GM23248 (cell line): Measurements from ENCODE around the gene CSHL1.

Experiments used
- EZH2 ChIP-seq: fragments of 200-600 bp; sonication (generic); IDR thresholded peaks from 2 replicates; pipeline ENCODE4 v1.6.1; 2018; ENCODE audit warnings: antibody characterized with exemption, mild to moderate bottlenecking; ENCODE audit not compliant: insufficient read depth, poor library complexity, severe bottlenecking
- EZH2phosphoT487 ChIP-seq: fragments of 200-600 bp; sonication (generic); IDR thresholded peaks from 2 replicates; pipeline ENCODE4 v1.6.1; 2018; ENCODE audit warnings: antibody characterized with exemption, moderate library complexity, mild to moderate bottlenecking, low read depth; ENCODE audit not compliant: insufficient read depth

- TF ChIP-seq EZH2 (no peak), EZH2phosphoT487 (no peak)
These were observed 49.4 kb upstream of the CSHL1 start for GRCh38 chr17:63960430-63960829.
